H1 (cell line): Measurements from ENCODE around the gene DNMT3L. TPM values are rescaled to one million over a fixed set of nuclear protein-coding genes. Genes with fewer than 3 reads are reported as not detected.

ENCODE experiments used
- POU5F1 ChIP-seq: IDR thresholded peaks from 2 replicates; pipeline ENCODE4 v1.6.1; 2011; ENCODE audit warnings: low read depth, mild to moderate bottlenecking, low read length, moderate library complexity
- TAF1 ChIP-seq: IDR thresholded peaks from 2 replicates; pipeline ENCODE4 v1.6.1; 2011; ENCODE audit warnings: mild to moderate bottlenecking, low read depth, low read length
- TAF7 ChIP-seq: optimal IDR thresholded peaks from 2 replicates; pipeline ENCODE3; 2011; ENCODE audit warnings: low read depth, mild to moderate bottlenecking, inconsistent platforms, low read length, moderate library complexity, borderline replicate concordance
- polyA plus RNA-seq, 7 experiments: library from polyadenylated mRNA; depleted of rRNA in 3 of 7; stranded (reverse) in 5 of 7; unstranded in 2 of 7; fragments of >200 nt in 5 of 7; fragments of 200-250 nt in 2 of 7; gene quantifications; 1 replicate in 5 of 7; 2 replicates in 1 of 7; 4 replicates in 1 of 7; pipeline versions ENCODE4 v1.2.1 to v1.2.3, GENCODE V29; 2011 to 2013; ENCODE audit warnings: missing spikeins in 2 of 7, mixed read lengths in 2 of 7
- total RNA-seq: library from RNA; stranded (reverse); fragmentation: NEBNext Ultra II Directional; extraction: Animal tissue kit (Norgen Biotek cat#: 25700); gene quantifications from 2 replicates; pipeline ENCODE4 v1.2.1, GENCODE V29; 2021
- TF ChIP-seq, protein P1 (sequence below): IDR thresholded peaks from 2 replicates; pipeline ENCODE4 v1.6.1; 2011; ENCODE audit warnings: low read depth, mild to moderate bottlenecking, low read length; ENCODE audit not compliant: insufficient read depth
- TF ChIP-seq, protein P2 (sequence below): IDR thresholded peaks from 2 replicates; pipeline ENCODE4 v1.6.1; 2011; ENCODE audit warnings: low read length, improper control_type of control experiment

The DNMT3L gene
- total and polyA plus RNA-seq, 2 of the 8 experiments (the other 6 are each of a cell fraction or from before 2014, with no cell fraction given) = 0.06 TPM; not detected in 1

DNA sequence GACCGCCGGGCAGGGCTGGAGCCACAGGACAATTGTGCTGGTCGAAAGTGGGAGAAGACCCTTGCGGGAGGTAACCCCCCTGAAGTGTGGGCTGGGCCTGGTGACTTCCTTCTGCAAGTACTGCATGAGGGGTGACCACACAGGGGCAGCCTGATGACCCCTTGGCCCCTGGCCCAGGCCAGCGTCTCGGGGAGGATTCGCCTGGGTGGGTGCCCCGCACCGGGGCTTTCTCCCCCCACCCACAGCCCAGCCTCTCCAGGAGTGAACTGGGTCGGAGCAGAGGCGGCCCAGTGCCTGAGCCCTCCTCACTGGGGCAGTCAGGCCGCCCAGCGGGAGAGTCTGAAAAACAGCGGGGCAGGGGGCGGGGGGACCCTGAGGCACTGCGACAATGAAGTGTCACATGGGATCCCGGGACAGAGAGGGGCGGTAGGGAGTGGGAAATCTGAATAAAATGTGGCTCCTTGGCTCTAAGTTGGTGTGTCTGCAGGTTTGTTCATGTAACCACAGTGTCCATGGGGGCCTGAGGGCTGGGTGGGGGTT, 1.6 kb upstream of the DNMT3L start (continued):
- TF ChIP-seq TAF1 (no peak), TAF7 (no peak), POU5F1 (no peak)
- TF ChIP-seq, protein P1, sequence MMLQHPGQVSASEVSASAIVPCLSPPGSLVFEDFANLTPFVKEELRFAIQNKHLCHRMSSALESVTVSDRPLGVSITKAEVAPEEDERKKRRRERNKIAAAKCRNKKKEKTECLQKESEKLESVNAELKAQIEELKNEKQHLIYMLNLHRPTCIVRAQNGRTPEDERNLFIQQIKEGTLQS = no peak
- TF ChIP-seq, protein P2, sequence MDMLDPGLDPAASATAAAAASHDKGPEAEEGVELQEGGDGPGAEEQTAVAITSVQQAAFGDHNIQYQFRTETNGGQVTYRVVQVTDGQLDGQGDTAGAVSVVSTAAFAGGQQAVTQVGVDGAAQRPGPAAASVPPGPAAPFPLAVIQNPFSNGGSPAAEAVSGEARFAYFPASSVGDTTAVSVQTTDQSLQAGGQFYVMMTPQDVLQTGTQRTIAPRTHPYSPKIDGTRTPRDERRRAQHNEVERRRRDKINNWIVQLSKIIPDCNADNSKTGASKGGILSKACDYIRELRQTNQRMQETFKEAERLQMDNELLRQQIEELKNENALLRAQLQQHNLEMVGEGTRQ = no peak
